ENCODE measurements around the gene GAS5. TPM values are rescaled to one million over a fixed set of nuclear protein-coding genes. Genes with fewer than 3 reads are reported as not detected.

The GAS5 gene
- total RNA-seq, 2 donors from 2014 or later, result 391 to 659 TPM

- DNase-seq (ENCODE audit: low spot score), result no peak
- H3K4me1 Mint-ChIP-seq (ENCODE audit: low read depth in 2 of 2), result peaks cover 0 to 11% of the 10 kb centered on the region in 2 donors
- H3K36me3 Mint-ChIP-seq, result no peaks in the 10 kb centered on the region
- H3K9me3 Mint-ChIP-seq, result no peaks in the 10 kb centered on the region
- no peak overlapping the region for H3K27ac Mint-ChIP-seq
- no peaks in the 10 kb centered on the region for H3K27me3 Mint-ChIP-seq
- no peak for ATAC-seq
- H3K4me3 Mint-ChIP-seq, result no peak overlapping the region
These were observed 35.0 kb downstream of the GAS5 start for GRCh38 chr1:173832748-173833147.

- Mint-ChIP-seq H3K9me3 (no peaks in the 10 kb centered on the region), H3K36me3 (peaks cover 10% of the 10 kb centered on the region), H3K27me3 (no peaks in the 10 kb centered on the region), H3K4me3 (no peak overlapping the region), H3K4me1 (ENCODE audit: low read depth in 2 of 2) (peaks cover 27 to 32% of the 10 kb centered on the region in 2 donors), H3K27ac (no peak overlapping the region)
- ATAC-seq, result no peak
- DNase-seq (ENCODE audit: low spot score), result no peak
These were observed 40.2 kb downstream of the GAS5 start for GRCh38 chr1:173827611-173828010.

GRCh38 chr1:173824315-173825081, 43.3 kb downstream of the GAS5 start, which contains the start of the genes CENPL and DARS2:
CENPL (minus strand) TSS chr1:173824883; CDS start chr1:173811299, 13,584 bp downstream.
DARS2 (plus strand) TSS chr1:173824673; CDS start chr1:173825230, 557 bp downstream.
- no peaks in the 10 kb centered on the region for H3K27me3 Mint-ChIP-seq
- H3K9me3 Mint-ChIP-seq, result no peaks in the 10 kb centered on the region
- H3K4me3 Mint-ChIP-seq, result peak within 1 kb of the TSS; percentile 95
- H3K4me1 Mint-ChIP-seq (ENCODE audit: low read depth in 2 of 2), result peaks cover 33 to 40% of the 10 kb centered on the region in 2 donors
- peaks cover 16% of the 10 kb centered on the region for H3K36me3 Mint-ChIP-seq
- ATAC-seq (peak; percentile 91 to 95), DNase-seq (ENCODE audit: low spot score) (peak; percentile 93)
- peak within 1 kb of the TSS; percentile 93 to 100 for H3K27ac Mint-ChIP-seq

- Mint-ChIP-seq H3K4me1 (ENCODE audit: low read depth in 2 of 2) (peaks cover 33 to 36% of the 10 kb centered on the region in 2 donors), H3K27ac (peak overlapping the region; percentile 93 to 100), H3K27me3 (no peaks in the 10 kb centered on the region), H3K36me3 (peaks cover 16% of the 10 kb centered on the region), H3K9me3 (no peaks in the 10 kb centered on the region), H3K4me3 (peak overlapping the region; percentile 95)
- ATAC-seq (peak; percentile 76), DNase-seq (ENCODE audit: low spot score) (peak; percentile 80)
These were observed 43.9 kb downstream of the GAS5 start for GRCh38 chr1:173823781-173824314.

GRCh38 chr1:173821680-173822079, 46.1 kb downstream of the GAS5 start:
- H3K27me3 Mint-ChIP-seq, result no peaks in the 10 kb centered on the region
- H3K36me3 Mint-ChIP-seq, result peaks cover 23% of the 10 kb centered on the region
- no peak for ATAC-seq
- H3K4me3 Mint-ChIP-seq, result peak overlapping the region; percentile 95
- H3K27ac Mint-ChIP-seq, result peak overlapping the region in 1 of 2 donors; percentile 18
- no peaks in the 10 kb centered on the region for H3K9me3 Mint-ChIP-seq
- no peak for DNase-seq (ENCODE audit: low spot score)
- peaks cover 30% of the 10 kb centered on the region in 2 donors for H3K4me1 Mint-ChIP-seq (ENCODE audit: low read depth in 2 of 2)

GRCh38 chr1:173818459-173818858, 49.3 kb downstream of the GAS5 start:
- ATAC-seq, result no peak
- Mint-ChIP-seq H3K36me3 (peaks cover 28% of the 10 kb centered on the region), H3K27ac (no peak overlapping the region), H3K4me1 (ENCODE audit: low read depth in 2 of 2) (peaks cover 29 to 32% of the 10 kb centered on the region in 2 donors), H3K4me3 (no peak overlapping the region), H3K27me3 (no peaks in the 10 kb centered on the region), H3K9me3 (no peaks in the 10 kb centered on the region)
- DNase-seq (ENCODE audit: low spot score), result no peak

Other genes starting within 250 kb of the GAS5 start
- gene TEX50, start 232.7 kb downstream of the GAS5 start, total RNA-seq, result not detected
- not detected for gene ANKRD45, start 198.1 kb downstream of the GAS5 start, total RNA-seq
- 10 to 100 TPM; 23.6 to 32.5 TPM for gene KLHL20, start 153.0 kb downstream of the GAS5 start, total RNA-seq
- gene DARS2, start 43.3 kb downstream of the GAS5 start, total RNA-seq, result 10 to 100 TPM; 27.8 to 40.9 TPM
- gene CENPL, start 43.1 kb downstream of the GAS5 start, total RNA-seq, result 10 to 100 TPM; 23.4 to 38.7 TPM
- gene ZBTB37, start 391 bp upstream of the GAS5 start, total RNA-seq, result 10 to 100 TPM; 15.6 to 19.7 TPM
- under 1 TPM in 1 of 2 donors, not detected in 1; 0.36 TPM for gene SERPINC1, start 49.3 kb upstream of the GAS5 start, total RNA-seq
- 10 to 100 TPM; 53.2 to 65.4 TPM for gene RC3H1, start 154.4 kb upstream of the GAS5 start, total RNA-seq

All from natural killer cell treated with Interleukin-12 subunit alpha and Interleukin-12 subunit beta and Interleukin-15 and Interleukin-18, amount 100 ng/mL, for 72 hours (primary cell).